HFF-Myc (cell line): ENCODE data around the gene PKN3.

Source experiments
- DNase-seq: peaks from one replicate; pipeline ENCODE4 v3.0.0-alpha.2; 2011; ENCODE audit warnings: low read depth; ENCODE audit errors: extremely low read depth
- H3K4me3 ChIP-seq: replicated peaks from 2 replicates; pipeline ENCODE4 v1.5.1; 2011; ENCODE audit warnings: low read depth, mild to moderate bottlenecking, control low read depth, low read length
- CTCF ChIP-seq: IDR thresholded peaks from 2 replicates; pipeline ENCODE4 v1.5.1; 2012; ENCODE audit warnings: mild to moderate bottlenecking, low read depth, low read length, control low read depth; ENCODE audit errors: missing control alignments

PKN3 gene

GRCh38 chr9:128765499-128765898 is 63.2 kb downstream of the PKN3 start:
- no peak for DNase-seq
- no peak overlapping the region for H3K4me3 ChIP-seq
- TF ChIP-seq CTCF = no peak

GRCh38 chr9:128768606-128769005 is 66.3 kb downstream of the PKN3 start:
- no peak for DNase-seq
- no peak overlapping the region for H3K4me3 ChIP-seq
- TF ChIP-seq CTCF = no peak
